Measurements from ENCODE around the gene AP4S1. TPM values are rescaled to one million over a fixed set of nuclear protein-coding genes. Genes with fewer than 3 reads are reported as not detected.
"Not testable (repeated sequence)": the region's sequence is repeated elsewhere in the genome, so short reads cannot be mapped to it uniquely, and the experiment has no call there.

The AP4S1 gene
- total RNA-seq, 2 donors from 2014 or later: 8.6 to 13.7 TPM

DNA sequence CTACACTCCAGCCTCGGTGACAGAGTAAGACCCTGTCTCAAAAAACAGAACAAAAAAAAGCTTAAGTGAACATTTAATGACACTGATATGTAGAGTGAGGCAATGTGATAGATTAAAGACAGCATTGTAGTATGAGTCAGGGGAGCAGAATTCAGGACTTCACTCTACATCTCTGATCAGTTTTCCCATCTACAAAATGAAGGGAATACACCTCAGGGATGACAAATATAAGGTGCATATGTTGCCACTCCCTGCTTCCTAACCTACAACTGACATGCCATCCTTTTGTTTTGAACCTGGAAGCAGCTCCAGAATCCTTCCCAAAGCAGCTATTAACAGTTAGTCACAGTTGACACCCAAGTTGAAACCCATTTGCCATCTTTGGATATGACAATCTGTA lies 31.6 kb downstream of the AP4S1 start:
- peaks cover 31% of the 10 kb centered on the region for H3K4me1 ChIP-seq
- H3K4me3 ChIP-seq: no peak overlapping the region
- peak overlapping the region in 1 of 4 donors; percentile 27 for H3K27ac ChIP-seq
- intact Hi-C loops (cut with DNase I): no loop called here
- no peaks in the 10 kb centered on the region for H3K27me3 ChIP-seq
- ATAC-seq (no peak), DNase-seq (no peak)
- TF ChIP-seq POLR2A (IDR thresholded peaks at IDR 0.05) (no peak), CTCF (IDR thresholded peaks at IDR 0.05) (no peak)
- H3K36me3 ChIP-seq (replicated peaks in 1 of 2; ENCODE audit: insufficient read depth in 1 of 2, low read depth in 2 of 2): no peaks in the 10 kb centered on the region
- H3K9me3 ChIP-seq: no peaks in the 10 kb centered on the region
- 94 to 100% methylated on average over 1 of the region's 1 CpG for WGBS, 2 donors

DNA sequence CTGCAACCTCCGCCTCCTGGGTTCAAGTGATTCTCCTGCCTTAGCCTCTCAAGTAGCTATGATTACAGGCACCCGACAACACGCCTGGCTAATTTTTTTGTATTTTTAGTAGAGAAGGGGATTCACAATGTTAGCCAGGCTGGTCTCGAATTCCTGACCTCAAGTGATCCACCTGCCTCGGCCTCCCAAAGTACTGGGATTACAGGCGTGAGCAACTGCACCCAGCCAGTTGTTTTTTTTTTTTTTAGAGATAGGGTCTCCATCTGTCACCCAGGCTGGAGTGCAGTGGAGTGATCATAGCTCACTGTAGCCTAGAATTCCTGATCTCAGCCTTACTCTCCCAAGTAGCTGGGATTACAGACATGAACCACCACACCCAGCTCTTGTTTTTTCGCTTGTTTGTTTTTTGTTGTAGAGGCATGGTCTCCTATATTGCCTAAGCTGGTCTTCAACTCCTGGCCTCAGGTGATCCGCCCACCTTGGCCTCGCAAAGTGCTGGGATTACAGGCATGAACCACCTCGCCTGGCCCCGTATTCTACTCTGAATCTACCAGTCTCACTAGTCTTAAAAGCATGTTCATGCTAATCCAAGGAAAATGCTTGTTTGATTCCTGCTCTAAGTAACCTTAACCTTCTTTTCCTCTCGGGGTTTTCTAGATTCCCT lies 32.4 kb downstream of the AP4S1 start:
- no peaks in the 10 kb centered on the region for H3K9me3 ChIP-seq
- no peak for DNase-seq
- H3K36me3 ChIP-seq (replicated peaks in 1 of 2; ENCODE audit: insufficient read depth in 1 of 2, low read depth in 2 of 2): no peaks in the 10 kb centered on the region
- H3K27ac ChIP-seq: peak overlapping the region in 1 of 4 donors; percentile 82
- H3K4me3 ChIP-seq: no peak overlapping the region
- TF ChIP-seq POLR2A (IDR thresholded peaks at IDR 0.05) (no peak), CTCF (IDR thresholded peaks at IDR 0.05) (no peak)
- H3K4me1 ChIP-seq: peaks cover 31% of the 10 kb centered on the region
- H3K27me3 ChIP-seq: no peaks in the 10 kb centered on the region
- ATAC-seq: no peak
- intact Hi-C loops (cut with DNase I): no loop called here
- WGBS, 2 donors: 93 to 95% methylated on average over 12 of the region's 12 CpGs

DNA sequence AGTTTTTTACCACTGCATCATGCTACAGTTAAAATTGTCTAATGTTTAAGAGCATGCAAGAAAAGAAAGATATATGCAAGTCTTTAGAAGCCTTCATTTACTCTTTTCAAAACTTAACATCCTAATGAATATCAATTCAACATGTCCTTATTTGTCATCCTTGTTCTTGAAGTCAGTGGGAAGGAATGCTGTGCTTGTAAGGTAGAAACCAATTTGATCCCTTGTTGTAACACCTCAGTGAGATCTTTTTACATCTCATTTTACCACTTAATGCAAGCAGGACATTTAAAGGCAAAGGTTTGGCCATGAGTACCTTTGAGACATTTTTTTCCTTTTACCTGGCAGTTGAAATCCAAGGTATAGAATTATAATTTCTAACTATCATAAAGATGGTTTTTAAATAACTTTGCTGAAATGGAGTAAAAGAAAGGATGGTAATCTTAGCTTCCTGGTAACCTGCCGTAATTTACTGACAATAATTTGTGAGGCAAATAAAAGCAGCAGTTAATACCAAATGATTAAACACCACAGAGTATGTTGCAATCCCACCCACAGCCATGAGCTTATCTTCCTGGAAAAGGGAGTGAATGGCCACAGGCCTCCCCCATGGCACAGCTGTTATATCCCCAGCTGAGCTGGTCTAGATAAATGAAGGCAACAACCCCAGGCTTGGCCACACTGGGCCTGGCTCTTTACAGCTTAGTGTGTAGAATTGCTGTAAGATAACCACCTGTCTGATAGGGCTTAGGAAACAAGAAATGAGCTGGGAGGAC lies 33.9 kb downstream of the AP4S1 start:
- H3K27ac ChIP-seq: peak overlapping the region in 3 of 4 donors; percentile 11 to 82 (median 69)

DNA sequence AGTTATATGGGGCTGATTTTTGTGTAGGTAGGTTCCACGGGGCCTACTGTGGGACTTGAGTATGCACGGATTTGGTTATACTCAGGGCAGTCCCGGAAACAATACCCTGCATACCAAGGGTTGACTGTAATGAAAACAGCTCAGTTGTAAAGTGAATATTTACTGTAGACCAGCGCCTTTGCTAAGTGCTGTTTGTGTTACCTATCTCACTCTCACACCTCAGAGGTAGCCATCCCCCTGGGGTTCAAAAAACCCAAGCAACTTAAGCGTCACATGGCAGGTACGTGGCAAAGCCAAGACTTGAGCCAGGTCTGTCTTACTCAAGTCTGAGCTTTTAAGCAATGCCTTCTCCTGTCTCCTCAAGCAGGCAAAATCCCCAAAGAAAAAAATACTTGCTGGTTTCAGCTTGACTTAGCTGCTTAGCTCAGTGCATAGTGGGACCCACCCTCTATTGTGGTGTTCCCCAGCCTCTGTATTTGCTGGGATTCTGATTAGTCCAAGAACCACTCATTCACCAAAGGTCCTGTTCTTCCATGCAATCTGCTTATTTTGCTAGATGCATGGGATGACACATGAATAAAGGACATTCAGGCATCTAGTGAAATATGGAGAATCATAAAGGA lies 34.9 kb downstream of the AP4S1 start:
- no peak for TF ChIP-seq POLR2A (IDR thresholded peaks at IDR 0.05)
- no peak for TF ChIP-seq CTCF (IDR thresholded peaks at IDR 0.05)
- intact Hi-C loops (cut with DNase I): no loop called here
- Histone ChIP-seq H3K27ac (peak overlapping the region; percentile 11 to 82 (median 24)), H3K27me3 (no peaks in the 10 kb centered on the region), H3K4me3 (no peak overlapping the region), H3K36me3 (replicated peaks in 1 of 2; ENCODE audit: insufficient read depth in 1 of 2, low read depth in 2 of 2) (no peaks in the 10 kb centered on the region), H3K9me3 (no peaks in the 10 kb centered on the region), H3K4me1 (peaks cover 26% of the 10 kb centered on the region)
- DNase-seq (no peak), ATAC-seq (no peak)
- 70 to 79% methylated on average over 6 of the region's 6 CpGs for WGBS, 2 donors

More for the DNA sequence above, 33.9 kb downstream of the AP4S1 start:
- H3K9me3 ChIP-seq: no peaks in the 10 kb centered on the region
- H3K27me3 ChIP-seq: no peaks in the 10 kb centered on the region
- no peaks in the 10 kb centered on the region for H3K36me3 ChIP-seq (replicated peaks in 1 of 2; ENCODE audit: insufficient read depth in 1 of 2, low read depth in 2 of 2)
- DNase-seq: peak; percentile 60 to 85 (median 70)
- H3K4me1 ChIP-seq: peaks cover 26% of the 10 kb centered on the region
- peak; percentile 96 for ATAC-seq
- TF ChIP-seq CTCF (IDR thresholded peaks at IDR 0.05) (no peak), POLR2A (IDR thresholded peaks at IDR 0.05) (peak in 1 of 3 donors; percentile 17)
- WGBS, 2 donors: 11 to 16% methylated on average over 1 of the region's 1 CpG
- H3K4me3 ChIP-seq: no peak overlapping the region
- intact Hi-C loops (cut with DNase I): no loop called here

GRCh38 chr14:31062908-31063307 lies 37.5 kb downstream of the AP4S1 start:
- H3K4me3 ChIP-seq; DNase-seq; ATAC-seq; H3K36me3 ChIP-seq (replicated peaks in 1 of 2; ENCODE audit: insufficient read depth in 1 of 2, low read depth in 2 of 2); H3K27me3 ChIP-seq; H3K27ac ChIP-seq; H3K9me3 ChIP-seq; intact Hi-C loops (cut with DNase I): not testable (repeated sequence)
- WGBS, 2 donors: 88 to 90% methylated on average over 8 of the region's 8 CpGs
- peaks cover 26% of the 10 kb centered on the region for H3K4me1 ChIP-seq
